ENCODE measurements around the gene SDHB. TPM values are rescaled to one million over a fixed set of nuclear protein-coding genes. Genes with fewer than 3 reads are reported as not detected.

SDHB gene
- total and polyA plus RNA-seq, 2 of the 8 experiments (the other 6 are each of a cell fraction or from before 2014, with no cell fraction given) = 84.0 to 98.7 TPM

- H3K9me3 ChIP-seq (ENCODE audit: insufficient read depth in 2 of 2, low read depth in 1 of 2, low read length in 1 of 2) = no peaks in the 10 kb centered on the region
- no peak overlapping the region for H2BK20ac ChIP-seq (ENCODE audit: low read length)
- no peak overlapping the region for H3K9ac ChIP-seq (replicated peaks in 1 of 4; ENCODE audit: extremely low read depth in 1 of 4, low read depth in 3 of 4, low read length in 3 of 4)
- H3K79me1 ChIP-seq (ENCODE audit: low read depth, low read length) = no peaks in the 10 kb centered on the region
- H3K56ac ChIP-seq (replicated peaks; ENCODE audit: insufficient read length, low read depth, low read length) = no peak overlapping the region
- no peak overlapping the region for H3K4me2 ChIP-seq (ENCODE audit: insufficient read depth in 1 of 2, low read depth in 2 of 2, low read length in 2 of 2)
- H3K36me3 ChIP-seq (ENCODE audit: control insufficient read depth in 2 of 4, insufficient read depth in 4 of 4, low read length in 3 of 4) = peaks cover 28 to 96% (median 59%) of the 10 kb centered on the region in 4 experiments
- no peak overlapping the region for H2AFZ ChIP-seq (ENCODE audit: low read length)
- H2AK5ac ChIP-seq (ENCODE audit: low read depth, low read length) = no peak overlapping the region
- no peak overlapping the region for H2BK5ac ChIP-seq (ENCODE audit: low read depth, low read length)
- H3K23ac ChIP-seq (ENCODE audit: insufficient read length) = no peak overlapping the region
- H3K18ac ChIP-seq (ENCODE audit: extremely low read depth, low read length) = no peak overlapping the region
- no peak for DNase-seq (ENCODE audit: low read depth in 1 of 2, low spot score in 2 of 2)
- no peak overlapping the region for H2BK12ac ChIP-seq (ENCODE audit: low read depth, low read length)
- no peak overlapping the region for H4K8ac ChIP-seq (ENCODE audit: extremely low read depth, insufficient read depth, low read length)
- H3K23me2 ChIP-seq (ENCODE audit: low read depth, low read length) = no peaks in the 10 kb centered on the region
- H4K5ac ChIP-seq (ENCODE audit: insufficient read length, low read depth, low read length) = no peak overlapping the region
- H3K27me3 ChIP-seq (replicated peaks in 1 of 4; ENCODE audit: control insufficient read depth in 3 of 4, extremely low read depth in 1 of 4, insufficient read depth in 3 of 4, low read length in 3 of 4) = no peaks in the 10 kb centered on the region
- H4K20me1 ChIP-seq (replicated peaks in 1 of 2; ENCODE audit: control insufficient read depth in 1 of 2, insufficient read depth in 2 of 2, low read length in 2 of 2) = peaks cover 0 to 2% of the 10 kb centered on the region in 2 experiments
- H4K91ac ChIP-seq (replicated peaks; ENCODE audit: insufficient read length, low read length) = no peak overlapping the region
- no peak overlapping the region for H3K4ac ChIP-seq (replicated peaks; ENCODE audit: insufficient read length, low read depth, low read length)
- WGBS, 2 experiments (ENCODE audit: extremely low coverage in 1 of 2, insufficient coverage in 1 of 2, insufficient read length in 1 of 2, insufficient replicate concordance in 2 of 2, low coverage in 1 of 2, low lambda C conversion rate in 2 of 2, missing lambda C conversion rate in 1 of 2) = 85% methylated on average over 3 of the region's 3 CpGs; no CpG with 5 or more reads in 1 of the 2 experiments
- H3K14ac ChIP-seq (ENCODE audit: insufficient read length) = no peak overlapping the region
- no peak overlapping the region for H2BK120ac ChIP-seq (replicated peaks; ENCODE audit: low read depth, low read length)
- no peaks in the 10 kb centered on the region for H3K4me1 ChIP-seq (replicated peaks in 1 of 4; ENCODE audit: control insufficient read depth in 3 of 4, insufficient read depth in 4 of 4, low read length in 3 of 4)
- H3K4me3 ChIP-seq (ENCODE audit: extremely low read depth in 1 of 4, insufficient read depth in 2 of 4, low read depth in 3 of 4, low read length in 4 of 4) = no peak overlapping the region
- no peak for FAIRE-seq
- H3K27ac ChIP-seq (ENCODE audit: low read depth, low read length) = no peak overlapping the region
- no peak overlapping the region for H2BK15ac ChIP-seq (ENCODE audit: low read length)
- H3K79me2 ChIP-seq (ENCODE audit: control insufficient read depth in 1 of 2, insufficient read depth in 2 of 2, low read length in 2 of 2) = no peaks in the 10 kb centered on the region
- POLR2A ChIA-PET (ENCODE audit: partially characterized antibody) = interaction anchor here (0.7 kb wide), 1 partner anchor 537 kb away, joined by 3 read pairs; no protein-coding TSS in a partner anchor
- CTCF ChIA-PET (ENCODE audit: partially characterized antibody) = interaction anchor here (1.2 to 2.9 kb wide), 8 partner anchors 11 to 71 kb away, joined by 3 to 16 read pairs (median 6); partner anchors contain the start of gene ATP13A2
- no peak for TF ChIP-seq MAFK (IDR thresholded peaks at IDR 0.05; ENCODE audit: low read depth, low read length)
- no peak for TF ChIP-seq POLR2AphosphoS5 (IDR thresholded peaks at IDR 0.05; ENCODE audit: low read depth, low read length)
- no peak for TF ChIP-seq KDM5A (IDR thresholded peaks at IDR 0.05; ENCODE audit: low read length)
- no peak for TF ChIP-seq BACH1 (IDR thresholded peaks at IDR 0.05; ENCODE audit: low read length)
- no peak for TF ChIP-seq HDAC6 (IDR thresholded peaks at IDR 0.05; ENCODE audit: low read depth, low read length)
- TF ChIP-seq RNF2 (IDR thresholded peaks at IDR 0.05; ENCODE audit: borderline replicate concordance, low read depth, low read length, missing control alignments, poor library complexity, severe bottlenecking) = no peak
- no peak for TF ChIP-seq GABPA (IDR thresholded peaks at IDR 0.05; ENCODE audit: borderline replicate concordance, insufficient read depth, low read length)
- no peak for TF ChIP-seq SIRT6 (IDR thresholded peaks at IDR 0.05; ENCODE audit: low read length)
- no peak for TF ChIP-seq FOSL1 (IDR thresholded peaks at IDR 0.05; ENCODE audit: insufficient read depth, low read depth, low read length)
- no peak for TF ChIP-seq JUN (IDR thresholded peaks at IDR 0.05; ENCODE audit: low read depth, low read length)
These were observed 30.3 kb downstream of the SDHB start for GRCh38 chr1:17023573-17023972.
